ENCODE data around the gene SDSL.

DNA sequence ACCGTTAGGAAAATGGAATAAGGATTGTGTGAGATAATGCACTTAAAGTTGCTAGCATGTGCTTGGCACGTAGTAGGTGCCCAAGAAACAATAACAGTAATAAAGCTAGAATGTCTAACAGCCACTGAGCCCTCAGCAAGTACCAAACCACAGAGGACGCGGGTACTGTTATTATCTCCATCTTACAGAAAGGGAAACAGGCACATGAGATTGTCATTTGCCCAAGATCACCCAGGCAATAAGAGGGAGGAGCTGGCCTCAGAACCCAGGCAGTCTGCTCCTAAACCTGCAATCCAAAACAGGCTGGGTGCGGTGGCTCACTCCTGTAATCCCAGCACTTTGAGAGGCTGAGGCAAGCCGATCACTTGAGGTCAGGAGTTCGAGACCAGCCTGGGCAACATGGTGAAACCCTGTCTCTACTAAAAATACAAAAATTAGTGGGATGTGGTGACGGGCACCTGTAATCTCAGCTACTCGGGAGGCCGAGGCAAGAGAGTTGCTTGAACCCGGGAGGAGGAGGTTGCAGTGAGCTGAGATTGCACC lies 13.4 kb upstream of the SDSL start:
- TF ChIP-seq, protein P1, sequence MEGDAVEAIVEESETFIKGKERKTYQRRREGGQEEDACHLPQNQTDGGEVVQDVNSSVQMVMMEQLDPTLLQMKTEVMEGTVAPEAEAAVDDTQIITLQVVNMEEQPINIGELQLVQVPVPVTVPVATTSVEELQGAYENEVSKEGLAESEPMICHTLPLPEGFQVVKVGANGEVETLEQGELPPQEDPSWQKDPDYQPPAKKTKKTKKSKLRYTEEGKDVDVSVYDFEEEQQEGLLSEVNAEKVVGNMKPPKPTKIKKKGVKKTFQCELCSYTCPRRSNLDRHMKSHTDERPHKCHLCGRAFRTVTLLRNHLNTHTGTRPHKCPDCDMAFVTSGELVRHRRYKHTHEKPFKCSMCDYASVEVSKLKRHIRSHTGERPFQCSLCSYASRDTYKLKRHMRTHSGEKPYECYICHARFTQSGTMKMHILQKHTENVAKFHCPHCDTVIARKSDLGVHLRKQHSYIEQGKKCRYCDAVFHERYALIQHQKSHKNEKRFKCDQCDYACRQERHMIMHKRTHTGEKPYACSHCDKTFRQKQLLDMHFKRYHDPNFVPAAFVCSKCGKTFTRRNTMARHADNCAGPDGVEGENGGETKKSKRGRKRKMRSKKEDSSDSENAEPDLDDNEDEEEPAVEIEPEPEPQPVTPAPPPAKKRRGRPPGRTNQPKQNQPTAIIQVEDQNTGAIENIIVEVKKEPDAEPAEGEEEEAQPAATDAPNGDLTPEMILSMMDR (IDR thresholded peaks at IDR 0.05), result no peak
- no peak for TF ChIP-seq POLR2A (IDR thresholded peaks at IDR 0.05)
- no peak for TF ChIP-seq POLR2AphosphoS5 (IDR thresholded peaks at IDR 0.05; ENCODE audit: insufficient read depth in 1 of 2, low read depth in 1 of 2)
